AG04449 (cell line): ENCODE measurements around the gene RGPD8.
"Not testable (repeated sequence)": the region's sequence is repeated elsewhere in the genome, so short reads cannot be mapped to it uniquely, and the experiment has no call there.

Source experiments
- CTCF ChIA-PET: fragments of 350-600 bp; formaldehyde crosslinking; extraction: SDS; loops from one replicate; lab custom pipeline; 2021; ENCODE audit warnings: antibody characterized with exemption; lab: Yijun Ruan, JAX
- POLR2A ChIA-PET: fragments of 400-600, 350-600 bp; formaldehyde crosslinking; extraction: SDS; loops from one replicate; lab custom pipeline; 2020; ENCODE audit warnings: antibody characterized with exemption, inconsistent platforms; lab: Yijun Ruan, JAX
- DNase-seq: peaks from one replicate; pipeline ENCODE4 v3.0.0-alpha.2; 2010; ENCODE audit warnings: low read depth, low spot score
- H3K4me3 ChIP-seq: 2 replicates; pipeline ENCODE4 v1.5.1; 2011; ENCODE audit warnings: low read depth, mild to moderate bottlenecking, control low read depth, low read length
- CTCF ChIP-seq: IDR thresholded peaks from one replicate; pipeline ENCODE4 v1.5.1; 2011; ENCODE audit warnings: mild to moderate bottlenecking, moderate library complexity, low read length, control low read depth, inconsistent platforms; ENCODE audit not compliant: insufficient read depth; ENCODE audit errors: missing control alignments

Gene RGPD8

GRCh38 chr2:112433480-112433879 is at the start of gene RGPD8:
TSS of gene RGPD8 (minus strand) at chr2:112433645. CDS start at chr2:112433453, 192 bp downstream.
- peak; percentile 38 for DNase-seq
- peak; percentile 61 for TF ChIP-seq CTCF
- POLR2A ChIA-PET: not testable (repeated sequence)
- H3K4me3 ChIP-seq: peak within 1 kb of the TSS; percentile 44
- CTCF ChIA-PET: interaction anchor here (0.6 to 2.9 kb wide), 6 partner anchors 28 to 312 kb away, joined by 3 to 20 read pairs (median 4); partner anchors contain the start of gene ZC3H8

DNA sequence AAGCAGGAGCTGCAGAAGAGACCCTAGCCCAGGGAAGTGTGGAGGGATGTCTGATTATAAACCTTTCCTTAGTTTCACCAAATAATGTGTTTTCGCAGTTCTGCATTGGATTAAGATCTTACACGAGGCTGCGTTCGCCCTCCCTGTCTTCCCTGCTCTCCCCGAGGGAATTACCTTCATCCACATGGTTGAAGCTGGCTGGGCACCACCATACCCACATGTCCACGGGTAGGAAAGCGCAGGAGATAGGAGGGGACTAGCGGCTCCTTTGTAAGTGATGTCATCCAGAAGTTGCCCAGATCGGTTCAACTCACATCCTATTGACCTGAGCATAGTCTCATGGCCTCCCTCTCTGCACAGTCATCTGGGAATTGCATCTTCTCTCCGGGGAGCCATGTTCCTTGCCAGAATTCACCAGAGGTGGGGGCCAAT is 49.6 kb upstream of the RGPD8 start:
- no peak for DNase-seq
- no peak for TF ChIP-seq CTCF
- peak overlapping the region; percentile 83 for H3K4me3 ChIP-seq
- ChIA-PET POLR2A (interaction anchor here (1.0 kb wide), 1 partner anchor 11 kb away, joined by 3 read pairs; no protein-coding TSS in a partner anchor), CTCF (interaction anchor here (0.6 to 4.0 kb wide), 5 partner anchors 10 to 356 kb away, joined by 3 to 23 read pairs (median 4); no protein-coding TSS in a partner anchor)

- POLR2A ChIA-PET: no interaction called here
- H3K4me3 ChIP-seq: peak overlapping the region; percentile 83
- no peak for TF ChIP-seq CTCF
- DNase-seq: no peak
- CTCF ChIA-PET: interaction anchor here (0.6 to 4.0 kb wide), 4 partner anchors 11 to 355 kb away, joined by 3 to 23 read pairs (median 4); no protein-coding TSS in a partner anchor
Observed at GRCh38 chr2:112482309-112483041, 49.0 kb upstream of the RGPD8 start.

DNA sequence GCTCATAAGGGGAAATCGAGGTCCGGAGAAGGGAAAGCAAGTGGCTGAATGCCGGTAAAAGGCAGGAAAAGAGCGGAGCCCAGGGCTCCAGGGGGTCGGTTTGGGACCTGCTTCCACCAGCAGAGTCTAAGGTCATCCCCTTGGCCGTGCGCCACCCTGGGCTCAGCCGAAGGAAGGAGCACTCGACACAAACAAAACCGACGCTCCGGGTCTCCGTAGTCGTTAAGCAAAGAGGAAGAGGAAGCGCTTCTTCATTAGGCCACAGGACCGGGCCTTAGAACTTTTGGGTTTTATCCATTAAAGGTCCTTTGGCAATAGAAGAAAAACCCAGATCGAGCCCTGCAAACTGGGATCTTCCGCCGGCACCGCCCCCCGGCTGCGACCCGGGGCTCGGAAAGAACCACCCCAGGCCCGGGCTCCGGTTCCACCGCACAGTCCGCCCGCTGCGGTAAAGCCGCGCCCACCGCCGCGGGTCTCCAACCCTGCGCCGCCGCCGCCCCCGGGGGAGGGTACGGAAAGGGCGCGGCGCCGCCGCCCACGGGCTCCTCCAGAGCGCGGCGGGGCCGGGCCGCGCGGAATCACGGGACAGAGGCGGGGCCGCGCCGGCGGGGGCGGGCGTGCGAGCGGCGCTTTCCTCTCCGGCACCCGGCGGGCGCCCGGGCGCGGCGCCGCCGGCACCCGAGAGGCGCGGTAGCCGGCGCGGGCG is 48.2 kb upstream of the RGPD8 start, which contains the start of gene TTL:
TSS of gene TTL (plus strand) at position 629 of the 706 bp plus-strand sequence. CDS start 189 bp downstream, outside the sequence.
- no peak for DNase-seq
- POLR2A ChIA-PET: no interaction called here
- peak within 1 kb of the TSS; percentile 83 for H3K4me3 ChIP-seq
- CTCF ChIA-PET: interaction anchor here (1.3 to 3.4 kb wide), 12 partner anchors 8 to 292 kb away, joined by 3 to 21 read pairs (median 6); no protein-coding TSS in a partner anchor
- no peak for TF ChIP-seq CTCF

GRCh38 chr2:112481050-112481527 is 47.6 kb upstream of the RGPD8 start:
- POLR2A ChIA-PET: interaction anchor here (0.7 kb wide), 1 partner anchor 61 kb away, joined by 3 read pairs; no protein-coding TSS in a partner anchor
- peak overlapping the region; percentile 83 for H3K4me3 ChIP-seq
- CTCF ChIA-PET: interaction anchor here (0.7 to 3.4 kb wide), 20 partner anchors 8 to 594 kb away, joined by 3 to 21 read pairs (median 4); no protein-coding TSS in a partner anchor
- no peak for DNase-seq
- peak; percentile 92 for TF ChIP-seq CTCF
